RPMI8226 (cell line): ENCODE results near the gene CBFA2T3.

Experiments
- DNase-seq: peaks from one replicate; pipeline ENCODE4 v3.0.0-alpha.2; 2015

CBFA2T3 gene

GRCh38 chr16:88870608-88871348, 106.2 kb downstream of the CBFA2T3 start:
- peak; percentile 65 for DNase-seq

DNA sequence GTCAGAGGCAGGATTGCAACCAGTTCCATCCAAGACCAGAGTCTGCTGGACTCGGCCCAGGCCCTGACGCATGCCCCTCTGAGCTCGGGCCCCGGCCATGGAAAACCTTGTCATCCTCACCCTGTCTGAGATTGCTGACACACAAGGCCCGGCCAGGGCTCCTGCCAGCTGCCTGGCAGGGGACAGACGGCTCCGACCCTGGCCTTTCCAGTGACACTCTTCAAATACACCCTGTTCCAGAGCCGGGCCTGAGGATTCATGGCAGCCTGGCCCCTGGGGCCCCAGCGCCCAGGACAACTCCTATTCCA, 107.4 kb downstream of the CBFA2T3 start:
- no peak for DNase-seq

DNA sequence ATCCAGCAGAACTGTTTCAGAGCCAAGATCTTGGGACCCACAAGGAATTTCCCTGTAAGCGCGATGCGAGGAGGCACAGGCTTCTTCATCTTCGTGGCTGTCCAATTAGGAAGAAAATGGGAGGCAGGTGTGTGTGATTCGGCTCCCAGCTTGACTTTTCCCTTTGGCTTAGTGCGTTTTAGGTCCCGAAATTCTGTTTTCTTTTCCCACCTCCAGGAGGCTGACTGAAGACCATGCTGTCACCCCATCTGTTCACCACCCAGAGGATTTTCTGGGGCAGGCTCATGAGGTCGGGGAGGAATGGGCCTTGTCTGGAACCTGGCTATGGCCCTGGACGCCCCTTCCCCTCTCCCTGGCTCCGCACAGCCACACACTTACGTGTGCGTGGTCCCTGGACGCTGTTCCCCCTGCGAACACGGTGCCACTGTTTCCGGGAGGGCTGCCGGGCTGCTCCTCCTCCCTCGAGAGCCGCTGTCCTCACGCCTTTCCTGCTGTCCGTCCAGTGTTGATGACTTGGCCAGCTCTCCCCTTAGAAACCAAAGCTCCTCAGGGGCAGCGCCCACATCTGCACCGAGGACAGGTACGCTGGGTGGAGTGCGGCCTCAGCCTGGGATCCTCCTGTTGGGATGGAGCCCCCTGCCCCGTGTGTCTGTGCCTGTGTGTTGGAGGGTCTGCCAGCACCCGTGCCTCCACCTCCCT, 107.9 kb downstream of the CBFA2T3 start:
- DNase-seq, result no peak

DNA sequence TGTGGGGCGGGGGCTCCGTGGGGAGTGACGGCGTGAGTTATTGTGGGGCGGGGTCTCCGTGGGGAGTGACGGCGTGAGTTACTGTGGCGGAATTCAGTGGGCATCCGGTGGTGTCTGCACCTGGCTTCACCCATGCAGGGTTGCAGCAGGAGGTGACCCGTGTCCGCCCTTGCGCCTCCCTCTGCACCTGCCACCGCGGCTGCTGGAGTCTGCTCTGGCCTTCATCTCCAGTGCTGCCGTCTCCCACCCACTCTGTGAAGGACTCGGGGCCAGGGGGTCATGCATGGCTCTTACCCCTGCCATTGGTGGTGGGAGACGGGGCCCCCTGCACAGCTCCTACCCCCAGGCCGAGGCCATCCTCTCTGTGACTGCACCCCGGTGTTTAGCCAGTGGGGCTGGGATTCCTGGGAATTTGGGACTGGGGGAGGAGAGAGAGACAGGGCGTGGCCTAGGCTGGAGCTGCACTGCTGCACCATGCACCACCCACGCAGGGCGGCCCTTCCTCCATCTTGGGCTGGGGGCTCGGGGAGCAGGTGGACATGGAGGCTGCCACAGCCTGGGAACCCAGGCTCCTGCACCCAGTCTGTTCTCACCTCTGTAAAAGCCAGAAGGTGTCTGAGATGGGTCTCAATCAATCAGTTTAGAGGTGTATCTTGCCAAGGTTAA, 109.3 kb downstream of the CBFA2T3 start:
- peak; percentile 25 for DNase-seq

DNA sequence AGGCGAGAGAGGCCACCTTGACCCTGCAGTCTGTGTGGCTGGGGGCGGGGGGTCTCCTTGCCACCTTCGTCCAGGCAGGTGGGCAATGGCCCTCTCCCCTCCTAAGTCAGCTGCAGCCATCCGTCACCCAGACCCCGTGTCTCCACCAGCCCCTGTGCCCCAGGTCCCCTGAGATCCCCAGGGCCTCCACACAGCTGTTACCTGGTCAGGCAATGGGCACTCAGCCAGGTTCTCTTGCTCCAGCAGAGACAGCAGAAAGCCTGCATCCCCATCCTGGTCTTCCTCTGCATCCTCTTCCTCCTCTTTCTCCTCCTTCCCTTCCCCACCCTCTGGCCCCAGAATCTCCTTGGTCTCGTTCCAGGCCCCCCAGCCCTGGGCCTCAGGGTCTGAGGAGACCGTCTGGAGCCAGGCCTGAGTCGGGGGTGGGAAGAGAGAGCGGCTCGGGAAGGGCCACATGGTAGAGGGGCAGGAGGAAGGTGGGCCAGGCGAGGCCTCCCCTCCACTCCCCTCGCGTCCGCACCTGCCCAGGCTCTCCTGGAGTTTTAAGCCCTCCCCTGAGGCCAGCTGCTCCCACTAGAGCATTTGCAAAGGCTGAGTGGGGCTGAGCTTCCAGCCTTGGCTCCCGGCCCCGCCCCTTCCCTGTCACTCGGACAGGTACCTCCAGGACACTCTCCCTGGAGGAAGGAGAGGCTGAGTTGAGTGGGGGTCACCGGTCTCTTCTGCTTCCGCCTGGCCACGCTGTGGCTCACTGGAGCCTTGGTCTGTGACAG, 110.7 kb downstream of the CBFA2T3 start, which contains the start of gene PABPN1L:
TSS of gene PABPN1L (minus strand) at position 510 of the 770 bp plus-strand sequence. CDS start at position 456, 54 bp downstream.
- DNase-seq, result peak; percentile 34

DNA sequence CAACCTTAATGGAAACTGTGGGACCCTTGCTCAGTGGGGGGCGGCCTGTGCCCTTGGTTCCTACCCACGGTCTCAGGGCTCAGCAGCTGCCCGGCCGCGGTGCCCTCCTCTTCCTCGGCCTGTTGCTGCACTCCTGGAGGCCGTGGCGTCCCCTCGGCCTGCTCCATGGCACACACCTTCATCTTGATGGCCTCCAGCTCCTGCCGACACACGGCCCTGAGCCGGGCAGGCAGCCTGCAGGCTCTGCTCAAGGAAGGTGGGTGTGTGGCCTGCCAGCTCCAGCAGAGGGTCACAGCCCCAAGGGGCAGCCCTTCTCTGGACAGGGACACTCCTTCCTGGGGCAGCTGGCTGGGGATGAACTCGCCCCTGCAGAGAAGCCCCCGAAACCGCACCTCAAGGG, 111.3 kb downstream of the CBFA2T3 start:
- DNase-seq, result no peak

GRCh38 chr16:88865310-88865709, 111.7 kb downstream of the CBFA2T3 start:
- DNase-seq, result no peak

DNA sequence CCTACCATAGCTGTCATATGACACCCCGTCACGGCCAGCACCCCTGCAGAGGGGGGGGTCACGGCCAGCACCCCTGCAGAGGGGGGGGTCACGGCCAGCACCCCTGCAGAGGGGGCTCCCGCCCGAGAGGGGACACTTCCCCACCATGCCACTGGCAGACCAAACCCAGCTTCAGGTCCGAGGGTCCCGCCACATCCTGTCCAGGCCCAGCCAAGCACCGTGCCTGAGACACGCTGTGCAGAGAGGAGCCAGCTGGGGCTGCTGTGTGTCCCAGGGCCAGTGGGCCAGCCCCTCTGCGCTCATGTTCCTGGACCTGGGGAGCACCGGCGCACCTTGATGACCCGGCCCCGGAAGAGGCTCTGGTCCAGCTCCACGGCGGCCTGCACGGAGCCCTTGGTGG, 112.5 kb downstream of the CBFA2T3 start:
- DNase-seq, result no peak

DNA sequence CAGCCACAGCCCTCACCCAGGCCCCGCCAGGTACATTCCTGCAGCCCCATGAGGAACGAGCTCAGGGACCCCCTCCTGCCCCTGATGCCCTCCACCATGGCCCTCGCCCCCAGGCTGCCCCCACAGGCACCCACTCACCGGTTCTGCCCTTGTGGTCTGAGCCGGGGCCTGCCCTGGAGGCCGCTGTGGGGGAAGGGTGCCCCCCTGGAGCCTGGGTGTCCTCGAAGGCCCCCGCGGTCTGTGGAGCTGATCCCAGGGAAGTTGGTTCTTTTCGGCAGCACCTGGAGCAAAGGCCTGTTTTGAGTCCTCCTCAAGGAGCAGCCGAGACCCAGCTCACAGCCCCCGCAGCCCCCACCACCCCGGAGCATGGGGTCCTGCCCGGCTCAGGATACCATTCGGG, 112.9 kb downstream of the CBFA2T3 start:
- DNase-seq, result no peak

- DNase-seq, result no peak
Observed at GRCh38 chr16:88863426-88863825, 113.6 kb downstream of the CBFA2T3 start.

- DNase-seq, result no peak
Observed at GRCh38 chr16:88862968-88863367, 114.0 kb downstream of the CBFA2T3 start.

GRCh38 chr16:88861359-88861758, 115.6 kb downstream of the CBFA2T3 start:
- no peak for DNase-seq

- DNase-seq, result no peak
Observed at GRCh38 chr16:88859381-88860091, 117.5 kb downstream of the CBFA2T3 start.

DNA sequence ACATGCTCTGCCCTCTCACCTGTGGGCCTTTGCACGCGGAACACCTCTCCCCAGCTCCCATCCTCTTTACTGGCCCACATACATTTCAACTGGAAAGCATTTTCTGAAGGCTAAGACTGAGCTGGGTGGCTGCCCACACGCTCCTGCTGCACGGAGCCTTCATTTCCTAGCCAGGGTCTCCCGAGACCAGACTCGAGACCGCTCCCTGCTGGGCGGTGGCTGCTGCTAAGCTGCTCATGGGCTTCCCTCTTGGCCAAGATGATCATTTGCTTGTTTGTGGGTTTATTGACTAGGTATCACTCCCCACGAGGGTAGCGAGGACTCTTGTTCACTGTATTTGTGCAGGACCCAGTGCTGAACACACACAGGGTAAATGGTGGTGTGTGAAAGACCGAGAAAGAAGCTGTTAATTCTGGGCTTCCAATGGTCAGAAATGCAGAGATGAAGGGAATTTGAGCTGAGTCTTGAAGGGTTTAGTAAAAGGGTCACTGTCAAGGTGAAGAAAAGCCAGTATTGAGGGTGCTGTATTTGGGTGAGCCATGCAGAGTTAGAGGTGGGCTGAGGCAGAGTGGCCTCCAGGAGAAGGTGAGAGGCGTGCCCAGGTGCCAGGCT, 119.2 kb downstream of the CBFA2T3 start:
- DNase-seq, result peak; percentile 77

GRCh38 chr16:88856828-88857727, 119.9 kb downstream of the CBFA2T3 start, which contains the start of the genes GALNS and TRAPPC2L:
Gene GALNS, minus strand, starts transcription at chr16:88856947. Its CDS starts 70 bp downstream, at chr16:88856877.
Gene TRAPPC2L, plus strand, starts transcription at chr16:88857127. Its CDS starts 24 bp downstream, at chr16:88857151.
- peak; percentile 95 for DNase-seq

GRCh38 chr16:88856122-88856827, 120.7 kb downstream of the CBFA2T3 start:
- no peak for DNase-seq

DNA sequence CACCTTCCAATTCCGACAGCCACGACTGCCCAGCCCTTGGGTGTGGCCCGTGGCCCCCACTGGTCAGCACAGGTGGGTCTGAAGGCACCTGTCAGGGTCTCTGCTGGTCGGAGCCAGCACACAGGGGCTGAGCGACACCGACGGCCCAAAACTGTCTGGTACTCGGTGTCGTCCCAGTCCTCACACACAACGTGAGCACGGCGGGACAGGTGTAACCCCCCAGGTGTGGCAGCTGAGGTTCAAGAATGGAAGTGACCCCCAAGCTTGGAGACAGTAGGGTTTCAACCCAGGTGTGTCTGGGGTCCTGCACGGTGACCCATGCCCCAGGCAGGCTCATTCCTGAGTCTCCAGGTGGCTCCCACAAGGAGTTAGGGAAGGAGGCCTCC, 121.3 kb downstream of the CBFA2T3 start:
- DNase-seq, result no peak

- DNase-seq, result no peak
Observed at GRCh38 chr16:88855176-88855575, 121.8 kb downstream of the CBFA2T3 start.

GRCh38 chr16:88854306-88855111, 122.5 kb downstream of the CBFA2T3 start:
- no peak for DNase-seq
